ENCODE data around the gene LSM3.

DNA sequence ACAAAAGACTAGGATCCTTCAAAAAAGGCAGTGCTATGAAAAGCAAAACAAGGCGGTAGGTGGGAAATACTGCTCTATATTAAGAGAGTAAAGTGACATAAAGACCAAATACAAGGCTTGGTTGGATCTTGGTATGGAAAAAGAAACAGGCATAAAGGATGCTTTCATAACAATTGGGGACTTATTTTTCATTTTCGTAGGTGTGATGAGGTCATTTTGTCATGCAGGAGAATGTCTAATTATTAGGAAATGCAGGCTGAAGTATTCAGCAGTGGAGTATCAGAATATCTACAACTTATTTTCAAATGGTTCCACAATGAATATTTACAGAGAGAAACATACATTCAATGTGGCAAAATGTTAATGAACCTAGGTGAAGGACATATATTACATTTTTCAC lies 9.2 kb upstream of the LSM3 start:
- TF ChIP-seq, protein P1, sequence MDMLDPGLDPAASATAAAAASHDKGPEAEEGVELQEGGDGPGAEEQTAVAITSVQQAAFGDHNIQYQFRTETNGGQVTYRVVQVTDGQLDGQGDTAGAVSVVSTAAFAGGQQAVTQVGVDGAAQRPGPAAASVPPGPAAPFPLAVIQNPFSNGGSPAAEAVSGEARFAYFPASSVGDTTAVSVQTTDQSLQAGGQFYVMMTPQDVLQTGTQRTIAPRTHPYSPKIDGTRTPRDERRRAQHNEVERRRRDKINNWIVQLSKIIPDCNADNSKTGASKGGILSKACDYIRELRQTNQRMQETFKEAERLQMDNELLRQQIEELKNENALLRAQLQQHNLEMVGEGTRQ (IDR thresholded peaks at IDR 0.05; ENCODE audit: low read depth, low read length): no peak
- TF ChIP-seq, protein P2, sequence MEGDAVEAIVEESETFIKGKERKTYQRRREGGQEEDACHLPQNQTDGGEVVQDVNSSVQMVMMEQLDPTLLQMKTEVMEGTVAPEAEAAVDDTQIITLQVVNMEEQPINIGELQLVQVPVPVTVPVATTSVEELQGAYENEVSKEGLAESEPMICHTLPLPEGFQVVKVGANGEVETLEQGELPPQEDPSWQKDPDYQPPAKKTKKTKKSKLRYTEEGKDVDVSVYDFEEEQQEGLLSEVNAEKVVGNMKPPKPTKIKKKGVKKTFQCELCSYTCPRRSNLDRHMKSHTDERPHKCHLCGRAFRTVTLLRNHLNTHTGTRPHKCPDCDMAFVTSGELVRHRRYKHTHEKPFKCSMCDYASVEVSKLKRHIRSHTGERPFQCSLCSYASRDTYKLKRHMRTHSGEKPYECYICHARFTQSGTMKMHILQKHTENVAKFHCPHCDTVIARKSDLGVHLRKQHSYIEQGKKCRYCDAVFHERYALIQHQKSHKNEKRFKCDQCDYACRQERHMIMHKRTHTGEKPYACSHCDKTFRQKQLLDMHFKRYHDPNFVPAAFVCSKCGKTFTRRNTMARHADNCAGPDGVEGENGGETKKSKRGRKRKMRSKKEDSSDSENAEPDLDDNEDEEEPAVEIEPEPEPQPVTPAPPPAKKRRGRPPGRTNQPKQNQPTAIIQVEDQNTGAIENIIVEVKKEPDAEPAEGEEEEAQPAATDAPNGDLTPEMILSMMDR (conservative IDR thresholded peaks at IDR 0.05; ENCODE audit: low read depth, low read length): no peak
- TF ChIP-seq POLR2A (IDR thresholded peaks at IDR 0.05; ENCODE audit: low read depth, low read length) (no peak), MAZ (IDR thresholded peaks at IDR 0.05; ENCODE audit: borderline replicate concordance, low read depth, low read length) (no peak), SMC3 (IDR thresholded peaks at IDR 0.05; ENCODE audit: low read depth, low read length) (no peak), RCOR1 (IDR thresholded peaks at IDR 0.05; ENCODE audit: insufficient replicate concordance, low read length) (no peak), CEBPB (IDR thresholded peaks at IDR 0.05; ENCODE audit: low read depth, low read length) (no peak), RFX5 (IDR thresholded peaks at IDR 0.05; ENCODE audit: low read depth, low read length) (no peak), NFE2L2 (IDR thresholded peaks at IDR 0.05; ENCODE audit: low read depth, low read length) (no peak)
- TF ChIP-seq, protein P3, sequence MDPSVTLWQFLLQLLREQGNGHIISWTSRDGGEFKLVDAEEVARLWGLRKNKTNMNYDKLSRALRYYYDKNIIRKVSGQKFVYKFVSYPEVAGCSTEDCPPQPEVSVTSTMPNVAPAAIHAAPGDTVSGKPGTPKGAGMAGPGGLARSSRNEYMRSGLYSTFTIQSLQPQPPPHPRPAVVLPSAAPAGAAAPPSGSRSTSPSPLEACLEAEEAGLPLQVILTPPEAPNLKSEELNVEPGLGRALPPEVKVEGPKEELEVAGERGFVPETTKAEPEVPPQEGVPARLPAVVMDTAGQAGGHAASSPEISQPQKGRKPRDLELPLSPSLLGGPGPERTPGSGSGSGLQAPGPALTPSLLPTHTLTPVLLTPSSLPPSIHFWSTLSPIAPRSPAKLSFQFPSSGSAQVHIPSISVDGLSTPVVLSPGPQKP (IDR thresholded peaks at IDR 0.05; ENCODE audit: borderline replicate concordance, low read depth, low read length): no peak
